OCI-LY3 (cell line): ENCODE results near the gene MPHOSPH6.

Source experiments
- H2AFZ ChIP-seq: fragments of 200-600, 300-600 bp; shearing (Covaris generic); 2 replicates; pipeline ENCODE4 v1.6.0; 2014; ENCODE audit warnings: antibody characterized with exemption, low read depth, low read length
- H3K27ac ChIP-seq: fragments of 200-600, 300-600 bp; sonication (generic); 2 replicates; pipeline ENCODE4 v1.5.1; 2014; ENCODE audit warnings: mild to moderate bottlenecking, low read length, moderate library complexity, mixed read lengths
- H3K27me3 ChIP-seq: fragments of 200-600, 300-600 bp; sonication (generic); 2 replicates; pipeline ENCODE4 v1.6.1; 2014; ENCODE audit warnings: low read depth, low read length, mixed read lengths
- H3K36me3 ChIP-seq: fragments of 200-600, 300-600 bp; sonication (generic); replicated peaks from 2 replicates; pipeline ENCODE3; 2014; ENCODE audit warnings: low read depth, low read length, mixed read lengths
- H3K4me1 ChIP-seq: fragments of 300-600, 200-600 bp; sonication (generic); 2 replicates; pipeline ENCODE4 v1.6.1; 2014; ENCODE audit warnings: low read length, mixed read lengths
- H3K4me2 ChIP-seq: fragments of 200-600, 300-600 bp; sonication (generic); 2 replicates; pipeline ENCODE4 v1.6.1; 2014; ENCODE audit warnings: low read length, mixed read lengths
- H3K4me3 ChIP-seq: fragments of 300-600, 200-600 bp; sonication (generic); 2 replicates; pipeline ENCODE4 v1.5.1; 2014; ENCODE audit warnings: antibody characterized with exemption, mild to moderate bottlenecking, low read length, moderate library complexity
- H3K79me2 ChIP-seq: fragments of 300-600, 200-600 bp; shearing (Covaris generic); 2 replicates; pipeline ENCODE4 v1.6.1; 2014; ENCODE audit warnings: mild to moderate bottlenecking, low read length, mixed read lengths
- H3K9ac ChIP-seq: fragments of 300-600, 200-600 bp; shearing (Covaris generic); 2 replicates; pipeline ENCODE4 v1.6.0; 2014; ENCODE audit warnings: mild to moderate bottlenecking, low read length, moderate library complexity
- H3K9me3 ChIP-seq: fragments of 200-600, 300-600 bp; shearing (Covaris generic); 2 replicates; pipeline ENCODE4 v1.6.1; 2014; ENCODE audit warnings: low read length, mixed read lengths; ENCODE audit not compliant: insufficient read depth
- H4K20me1 ChIP-seq: fragments of 200-600, 300-600 bp; sonication (generic); 2 replicates; pipeline ENCODE4 v1.6.1; 2016; ENCODE audit warnings: low read length, mixed read lengths; ENCODE audit not compliant: insufficient read depth
- CTCF ChIP-seq: fragments of 200-600, 300-600 bp; sonication (generic); IDR thresholded peaks from 2 replicates; pipeline ENCODE4 v1.5.1; 2014; ENCODE audit warnings: antibody characterized with exemption, low read length, low read depth
- EZH2phosphoT487 ChIP-seq: fragments of 200-600 bp; shearing (Covaris generic); IDR thresholded peaks from 2 replicates; pipeline ENCODE4 v1.6.1; 2018; ENCODE audit warnings: antibody characterized with exemption, mixed run types, low read depth

MPHOSPH6 gene

GRCh38 chr16:82195917-82196494 is 26.0 kb upstream of the MPHOSPH6 start:
- TF ChIP-seq EZH2phosphoT487 (no peak), CTCF (no peak)
- H3K9me3 ChIP-seq = no peaks in the 10 kb centered on the region
- no peak overlapping the region for H3K9ac ChIP-seq
- H2AFZ ChIP-seq = no peak overlapping the region
- H3K27me3 ChIP-seq = no peaks in the 10 kb centered on the region
- peaks cover 18% of the 10 kb centered on the region for H3K4me1 ChIP-seq
- H3K79me2 ChIP-seq = no peaks in the 10 kb centered on the region
- H3K36me3 ChIP-seq = no peaks in the 10 kb centered on the region
- no peaks in the 10 kb centered on the region for H4K20me1 ChIP-seq
- no peak overlapping the region for H3K4me3 ChIP-seq
- H3K27ac ChIP-seq = no peak overlapping the region
- no peak overlapping the region; the same call in 1 of the 2 replicates for H3K4me2 ChIP-seq

- H3K4me3 ChIP-seq = no peak overlapping the region
- H3K4me1 ChIP-seq = peaks cover 18% of the 10 kb centered on the region
- H2AFZ ChIP-seq = no peak overlapping the region
- H3K4me2 ChIP-seq = no peak overlapping the region
- no peak overlapping the region for H3K9ac ChIP-seq
- no peaks in the 10 kb centered on the region for H3K9me3 ChIP-seq
- H4K20me1 ChIP-seq = no peaks in the 10 kb centered on the region
- TF ChIP-seq EZH2phosphoT487 (no peak), CTCF (no peak)
- no peaks in the 10 kb centered on the region for H3K79me2 ChIP-seq
- no peaks in the 10 kb centered on the region for H3K36me3 ChIP-seq
- peaks cover 4% of the 10 kb centered on the region; the same call in 1 of the 2 replicates for H3K27me3 ChIP-seq
- H3K27ac ChIP-seq = no peak overlapping the region
Observed at GRCh38 chr16:82194086-82194485, 24.1 kb upstream of the MPHOSPH6 start.

GRCh38 chr16:82192665-82193064 is 22.6 kb upstream of the MPHOSPH6 start:
- Histone ChIP-seq H3K4me2 (peak overlapping the region; percentile 20), H3K79me2 (no peaks in the 10 kb centered on the region), H3K9ac (no peak overlapping the region), H3K4me1 (peaks cover 25% of the 10 kb centered on the region), H3K4me3 (0 out of 2 replicates have a peak overlapping the region, but pooled peaks have one; percentile 3), H3K27ac (no peak overlapping the region), H3K27me3 (peaks cover 15% of the 10 kb centered on the region), H4K20me1 (no peaks in the 10 kb centered on the region), H3K36me3 (no peaks in the 10 kb centered on the region), H3K9me3 (no peaks in the 10 kb centered on the region), H2AFZ (peak overlapping the region; percentile 79)
- TF ChIP-seq EZH2phosphoT487 = no peak
- no peak for TF ChIP-seq CTCF

- no peak overlapping the region for H2AFZ ChIP-seq
- peaks cover 25% of the 10 kb centered on the region for H3K4me1 ChIP-seq
Observed at GRCh38 chr16:82190386-82190785, 20.4 kb upstream of the MPHOSPH6 start.

More at GRCh38 chr16:82190386-82190785, 20.4 kb upstream of the MPHOSPH6 start:
- TF ChIP-seq EZH2phosphoT487 = no peak
- no peak for TF ChIP-seq CTCF
- Histone ChIP-seq H3K4me3 (no peak overlapping the region), H3K27ac (no peak overlapping the region), H3K4me2 (no peak overlapping the region), H3K9ac (no peak overlapping the region), H3K36me3 (no peaks in the 10 kb centered on the region), H3K79me2 (no peaks in the 10 kb centered on the region), H3K27me3 (peaks cover 19% of the 10 kb centered on the region), H3K9me3 (no peaks in the 10 kb centered on the region), H4K20me1 (no peaks in the 10 kb centered on the region)
